COLO829 (cell line): ENCODE results near the gene CASKIN1.

ENCODE experiments used
- DNase-seq: peaks from one replicate; pipeline ENCODE4 v3.0.0; 2012; ENCODE audit warnings: low spot score

CASKIN1 gene

DNA sequence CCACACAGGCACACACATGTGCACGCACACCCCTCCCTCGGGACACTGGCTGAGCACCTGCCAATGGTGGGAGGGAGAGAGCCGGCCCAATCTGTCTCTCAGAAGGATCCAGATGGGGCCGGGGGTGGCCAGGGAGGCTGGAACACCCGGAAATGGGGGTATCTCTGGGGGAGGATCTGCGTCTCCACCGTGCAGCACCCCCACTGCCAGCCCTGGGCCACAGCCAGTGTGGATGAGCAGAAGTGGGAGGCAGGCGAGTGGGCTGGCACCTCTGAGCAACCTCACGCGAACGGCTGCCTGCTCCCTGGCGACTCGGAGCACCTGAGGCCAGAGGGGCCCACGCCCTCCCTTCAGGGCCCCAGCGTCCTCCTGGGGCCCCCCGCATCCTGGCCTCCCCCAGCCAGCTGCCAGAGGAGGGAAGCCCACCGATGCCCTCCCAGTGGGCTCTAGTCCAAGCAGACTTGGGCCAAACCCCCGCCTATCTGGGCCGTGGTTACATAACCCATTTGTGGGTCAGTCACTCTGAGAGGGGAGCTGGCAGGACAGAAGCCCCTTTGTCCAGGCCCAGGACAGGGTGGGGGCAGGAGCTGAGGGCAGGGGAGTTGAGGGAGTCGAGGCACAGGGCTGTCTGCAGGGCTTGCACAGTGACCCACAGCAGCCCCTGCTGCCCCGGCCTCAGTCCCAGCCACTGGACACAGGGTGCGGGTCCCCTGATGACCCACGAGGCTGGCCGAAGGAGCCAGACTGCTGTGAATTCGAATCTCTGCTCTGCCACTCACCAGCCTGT lies 5.6 kb downstream of the CASKIN1 start:
- no peak for DNase-seq

DNA sequence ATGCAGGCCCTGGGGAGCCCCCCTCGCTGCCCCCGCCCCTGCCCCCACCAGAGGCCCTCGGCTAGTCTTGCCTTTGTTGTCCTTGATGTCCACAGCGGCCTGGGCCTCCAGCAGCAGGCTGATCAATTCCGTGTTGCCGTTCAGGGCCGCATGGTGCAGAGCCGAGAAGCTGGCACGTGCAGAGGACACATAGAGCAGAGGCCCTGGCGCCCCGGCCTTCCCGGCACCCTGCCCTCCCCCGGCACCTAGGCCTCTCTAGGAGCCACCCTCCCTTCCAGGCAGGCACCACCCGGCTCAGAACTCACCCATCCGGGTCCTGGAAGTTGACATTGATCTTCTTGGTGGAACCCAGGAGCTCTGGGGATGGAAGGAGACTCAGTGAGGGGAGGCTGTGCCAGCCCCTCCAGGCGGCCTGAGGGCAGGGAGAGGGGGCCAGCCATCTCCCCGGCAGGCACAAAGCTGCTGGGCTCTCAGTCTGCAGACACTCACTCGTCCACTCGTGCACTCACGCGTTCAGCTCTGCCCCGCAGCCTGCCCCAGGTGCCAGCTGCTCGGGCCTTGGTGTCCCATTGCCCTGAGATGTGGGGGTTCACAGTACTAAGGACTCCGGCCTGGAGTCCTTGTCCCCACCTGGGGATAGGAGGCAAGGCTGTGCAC lies 6.3 kb downstream of the CASKIN1 start:
- no peak for DNase-seq

DNA sequence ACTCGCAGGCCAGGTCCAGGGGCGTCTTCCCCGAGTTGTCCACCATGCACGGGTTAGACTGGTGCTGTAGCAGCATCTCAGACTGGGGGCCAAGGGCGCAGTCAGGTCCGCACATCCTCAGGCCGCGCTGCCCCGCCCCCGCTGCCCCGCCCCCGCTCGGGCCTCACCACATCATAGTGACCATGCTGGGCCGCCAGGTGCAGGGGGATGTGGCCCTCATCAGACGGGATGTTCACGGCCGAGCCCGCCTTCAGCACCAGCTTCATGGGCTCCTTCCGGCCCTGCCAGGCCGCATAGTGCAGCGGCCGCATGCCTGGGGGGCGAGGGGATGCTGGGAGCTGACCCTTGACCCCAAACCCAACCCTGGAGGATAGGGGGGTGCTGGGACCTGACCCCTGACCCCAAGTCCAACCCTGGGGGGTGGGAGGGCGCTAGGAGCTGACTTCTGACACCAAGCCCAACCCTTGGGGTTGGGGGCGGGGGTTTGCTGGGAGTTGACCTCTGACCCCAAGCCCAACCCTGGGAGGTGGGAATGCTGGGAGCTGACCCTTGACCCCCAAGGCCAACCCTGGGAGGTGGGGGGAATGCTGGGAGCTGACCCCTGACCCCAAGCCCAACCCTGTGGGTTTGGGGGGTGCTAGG lies 7.0 kb downstream of the CASKIN1 start:
- no peak for DNase-seq

DNA sequence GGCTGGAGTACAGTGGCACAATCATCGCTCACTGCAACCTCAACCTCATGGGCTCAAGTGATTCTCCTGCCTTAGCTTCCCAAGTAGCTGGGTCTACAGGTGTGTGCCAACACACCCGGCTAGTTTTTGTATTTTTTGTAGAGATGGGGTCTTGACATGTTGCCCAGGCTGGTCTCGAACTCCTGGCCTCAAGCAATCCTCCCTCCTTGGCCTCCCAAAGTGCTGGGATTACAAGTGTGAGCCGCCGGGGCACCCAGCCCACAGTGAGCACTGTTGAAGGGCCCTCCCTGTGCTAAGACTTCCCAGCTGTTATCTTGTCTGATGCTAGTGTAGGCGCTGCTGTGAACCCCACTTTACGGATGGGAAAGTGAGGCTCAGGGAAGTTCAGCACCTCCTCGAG lies 8.0 kb downstream of the CASKIN1 start:
- no peak for DNase-seq

DNA sequence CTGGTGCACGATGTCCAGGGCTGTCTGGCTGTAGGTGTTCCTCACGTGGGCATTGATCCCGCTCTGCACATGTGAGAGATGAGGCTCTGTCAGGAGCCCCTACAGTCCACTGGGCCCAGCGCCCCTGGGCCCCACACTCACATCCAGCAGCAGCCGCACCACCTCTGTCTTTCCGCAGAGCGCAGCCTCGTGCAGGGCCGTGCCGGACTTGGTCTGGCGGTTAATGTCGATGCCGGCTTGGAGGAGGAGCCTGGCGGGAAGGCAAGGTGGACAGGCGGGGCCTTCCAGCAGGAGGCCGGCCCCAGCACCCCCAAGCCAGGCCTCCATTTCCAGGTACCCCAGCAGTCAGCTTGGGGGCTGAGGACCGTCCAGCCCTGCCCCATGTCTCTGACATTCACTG lies 9.2 kb downstream of the CASKIN1 start:
- no peak for DNase-seq

DNA sequence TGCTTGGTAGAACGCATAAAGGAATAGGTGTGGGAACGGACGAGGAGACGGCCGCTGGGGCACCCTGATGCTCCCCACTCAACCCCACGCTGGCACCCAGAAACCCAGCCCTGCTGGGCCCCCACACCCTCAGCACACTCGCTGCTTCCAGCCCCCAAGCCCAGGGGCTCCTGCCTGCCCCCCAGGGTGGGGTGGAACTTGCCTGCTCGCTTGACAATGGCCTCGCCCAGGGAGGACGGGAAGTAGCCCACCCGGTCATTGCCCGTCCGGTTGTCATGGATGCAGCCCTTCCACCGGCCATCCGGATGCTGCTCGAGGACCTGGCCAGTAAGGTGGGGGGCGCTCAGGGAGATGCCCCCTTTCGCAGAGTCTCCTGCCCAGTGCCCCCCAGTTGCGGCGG lies 9.9 kb downstream of the CASKIN1 start:
- no peak for DNase-seq

DNA sequence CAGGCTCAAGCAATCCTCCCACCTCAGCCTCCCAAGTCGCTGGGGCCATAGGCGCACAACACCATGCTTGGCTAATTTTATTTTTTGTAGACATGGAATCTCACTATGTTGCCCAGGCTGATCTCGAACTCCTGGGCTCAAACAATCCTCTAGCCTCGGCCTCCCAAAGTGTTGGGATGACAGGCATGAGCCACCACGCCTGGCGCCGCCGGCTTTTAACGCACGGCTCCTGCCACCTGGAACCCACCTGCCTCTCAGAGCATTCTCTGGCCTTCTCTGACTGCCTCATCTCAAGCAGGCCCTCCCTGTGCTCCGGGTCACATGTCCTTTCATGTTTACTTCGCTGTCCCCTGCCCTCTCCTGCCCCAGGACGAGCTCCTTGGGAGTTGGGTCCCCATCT lies 10.3 kb downstream of the CASKIN1 start:
- no peak for DNase-seq

DNA sequence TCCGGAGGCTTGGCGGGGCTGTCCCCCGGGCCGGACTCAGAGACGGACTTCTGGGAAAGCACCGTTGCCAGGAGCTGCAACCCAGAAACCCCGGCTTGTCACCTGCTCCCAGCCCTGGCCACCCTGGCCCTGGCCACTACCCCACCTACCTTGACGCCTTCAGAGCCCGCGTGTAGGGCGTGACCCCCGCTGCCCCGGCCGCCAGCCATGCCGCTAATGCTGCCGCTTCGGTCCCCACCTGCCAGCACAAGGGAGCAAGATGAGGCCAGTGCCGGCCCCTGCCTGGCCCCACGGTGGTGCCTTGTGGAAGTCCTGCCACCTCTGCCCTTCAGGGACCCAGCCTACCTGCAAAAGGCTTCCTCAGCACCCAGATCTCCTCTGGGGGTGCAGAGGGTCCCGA lies 11.4 kb downstream of the CASKIN1 start:
- DNase-seq, result no peak

DNA sequence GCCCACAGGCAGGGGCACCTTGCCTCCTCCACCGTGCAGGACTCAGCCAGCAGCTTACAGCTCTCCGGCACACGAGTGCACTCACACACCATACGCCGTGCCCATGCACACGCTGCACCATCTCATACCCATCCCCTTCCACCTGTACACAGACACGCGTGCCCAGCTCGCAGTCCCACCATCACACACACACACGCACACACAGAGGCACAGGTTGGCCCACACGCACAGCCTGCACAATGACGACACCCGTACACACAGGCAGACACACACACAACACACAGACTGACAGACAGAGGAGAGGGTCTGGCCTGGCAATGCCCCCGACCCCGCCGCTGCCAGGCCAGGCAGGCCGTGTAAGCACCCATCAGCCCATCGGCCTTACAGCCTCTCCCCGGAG lies 12.1 kb downstream of the CASKIN1 start:
- no peak for DNase-seq

DNA sequence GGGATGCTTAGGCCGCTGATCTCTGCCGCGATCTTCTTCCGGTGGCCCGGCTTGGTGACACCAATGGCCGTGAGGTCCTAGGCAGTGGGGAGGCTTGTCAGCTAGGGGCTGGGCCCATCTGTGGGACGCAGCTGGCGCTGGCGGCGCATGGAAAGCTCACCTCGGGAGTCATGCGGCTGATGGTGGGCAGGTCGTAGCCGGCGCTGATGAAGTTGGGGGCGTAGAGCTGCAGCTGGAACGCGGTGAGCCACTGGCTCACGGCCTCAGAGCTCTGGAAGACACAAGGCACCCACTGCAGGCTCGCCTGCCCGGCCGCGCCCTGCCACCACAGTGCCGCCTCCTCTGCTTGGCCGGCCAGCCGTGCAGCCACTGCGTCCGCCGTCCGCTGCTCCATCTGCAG lies 12.7 kb downstream of the CASKIN1 start:
- no peak for DNase-seq

DNA sequence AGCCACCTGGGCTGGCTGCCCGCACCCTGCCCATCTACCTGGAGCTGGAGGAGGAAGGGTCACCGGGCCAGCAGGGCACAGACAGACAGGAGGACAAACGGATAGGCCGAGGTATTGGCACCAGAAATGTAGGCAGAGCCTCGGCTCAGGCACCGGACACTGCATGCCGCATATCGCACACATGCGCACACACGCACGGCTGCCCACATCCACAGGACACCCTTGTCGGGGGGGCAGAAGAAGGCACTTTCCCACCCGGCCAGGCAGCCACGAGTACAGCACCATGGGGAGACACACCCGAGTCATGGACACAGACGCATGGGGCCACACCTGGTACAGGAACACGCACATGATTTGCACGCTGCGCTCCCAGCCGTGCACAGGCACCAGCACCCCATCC lies 14.5 kb downstream of the CASKIN1 start:
- DNase-seq, result no peak

DNA sequence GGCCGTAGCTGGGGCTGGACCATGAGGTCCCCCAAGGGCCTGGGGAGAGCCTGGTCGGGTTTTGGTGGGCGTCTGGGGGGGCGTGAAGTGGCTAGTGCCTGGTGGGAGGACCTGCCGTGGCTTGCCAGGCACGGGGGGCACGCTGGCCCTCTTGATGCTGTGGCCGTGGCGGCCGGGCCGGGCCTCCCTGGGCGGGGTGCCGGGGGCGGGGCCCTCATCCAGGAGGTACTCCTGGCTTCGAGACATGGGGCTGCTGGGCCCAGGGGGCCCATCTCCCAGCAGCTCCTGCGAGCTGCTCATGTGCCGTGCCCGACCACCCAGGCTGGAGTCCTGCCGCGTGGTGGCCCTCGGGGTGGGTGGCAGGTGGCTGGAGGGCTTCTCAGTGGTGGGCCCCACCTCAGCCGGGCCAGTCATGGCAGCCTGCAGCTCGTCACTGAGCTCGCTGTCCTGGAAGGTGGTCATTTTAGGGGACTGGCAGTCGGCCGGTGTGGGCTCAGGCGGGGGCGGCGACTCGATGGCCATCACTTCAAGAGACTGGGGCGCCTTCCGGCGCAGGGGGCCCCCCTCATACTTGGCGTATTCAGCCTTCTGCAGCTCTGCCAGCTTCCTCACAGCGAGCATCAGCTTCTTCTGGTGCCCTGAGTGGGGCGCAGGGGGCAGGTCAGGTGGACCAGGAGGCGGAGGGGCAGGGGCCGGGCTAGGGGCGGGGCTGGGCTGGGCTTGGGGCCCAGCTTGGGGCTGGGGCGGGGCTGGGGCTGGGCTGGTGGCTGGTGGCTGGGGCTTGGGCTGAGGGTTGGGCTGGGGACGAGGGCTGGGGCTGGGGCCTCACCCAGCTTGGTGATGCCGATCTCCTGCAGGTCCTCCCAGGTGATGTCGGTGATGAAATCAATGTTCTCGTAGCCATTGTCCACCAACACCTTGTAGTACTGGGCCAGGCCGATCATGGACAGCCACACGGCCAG lies 15.2 kb downstream of the CASKIN1 start:
- DNase-seq, result no peak

DNA sequence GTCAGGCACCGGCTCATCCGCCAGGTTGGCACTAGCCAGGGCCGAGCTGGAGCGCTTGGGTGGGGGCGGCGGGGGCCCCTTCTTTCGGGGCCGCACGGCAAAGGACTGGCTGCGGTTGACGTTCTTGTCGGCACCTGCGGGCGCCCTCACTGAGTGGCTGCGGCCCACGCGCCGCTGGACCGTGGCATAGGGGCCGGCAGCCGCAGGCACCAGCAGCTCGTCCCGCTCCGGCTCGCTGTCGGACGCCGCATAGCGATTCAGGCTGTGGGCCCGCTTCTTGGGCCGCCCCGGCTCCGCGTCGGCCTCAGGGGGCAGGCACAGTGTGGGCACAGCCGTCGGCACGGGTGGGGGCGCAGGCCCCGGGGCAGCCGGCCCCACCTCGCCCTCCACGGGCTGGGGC lies 15.9 kb downstream of the CASKIN1 start:
- no peak for DNase-seq

DNA sequence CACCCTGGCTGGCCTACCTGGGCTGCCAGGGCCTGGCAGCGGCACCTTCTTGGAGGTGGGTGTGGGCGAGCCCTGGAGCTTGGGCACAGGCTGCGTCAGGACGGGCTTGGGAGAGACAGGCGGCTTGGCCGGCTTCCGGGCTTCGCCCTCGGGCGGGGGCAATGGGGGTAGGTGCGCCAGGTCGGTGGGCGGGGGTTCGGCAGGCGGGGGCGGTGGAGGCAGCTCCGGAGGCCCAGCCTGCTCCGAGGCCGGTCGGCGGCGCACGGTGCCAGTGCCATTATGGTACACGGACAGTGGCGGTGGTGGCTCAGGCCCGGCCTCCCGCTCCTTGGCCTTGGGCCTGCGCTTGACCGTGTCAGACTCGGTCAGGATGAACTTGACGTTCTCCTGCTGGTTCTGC lies 16.8 kb downstream of the CASKIN1 start:
- no peak for DNase-seq

DNA sequence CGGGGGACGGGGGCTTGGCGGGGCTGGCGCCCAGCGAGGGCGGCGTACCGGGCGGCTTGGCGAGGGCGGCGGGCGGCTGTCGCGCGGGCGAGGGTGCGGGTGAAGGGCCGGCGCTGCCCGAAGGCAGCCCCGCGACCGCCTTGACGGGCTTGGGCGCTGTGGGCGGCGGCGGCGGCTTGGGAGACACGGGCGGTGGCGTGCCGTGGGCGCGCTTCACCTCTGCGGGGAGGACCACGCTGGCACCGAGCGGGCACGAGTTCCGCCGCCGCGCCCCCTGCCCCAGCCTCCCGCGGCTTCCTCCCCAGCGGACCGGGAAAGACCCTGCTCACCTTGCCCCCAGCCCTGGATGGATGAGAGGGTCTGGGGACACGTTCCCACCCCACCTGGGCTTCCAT lies 17.3 kb downstream of the CASKIN1 start:
- DNase-seq, result no peak

DNA sequence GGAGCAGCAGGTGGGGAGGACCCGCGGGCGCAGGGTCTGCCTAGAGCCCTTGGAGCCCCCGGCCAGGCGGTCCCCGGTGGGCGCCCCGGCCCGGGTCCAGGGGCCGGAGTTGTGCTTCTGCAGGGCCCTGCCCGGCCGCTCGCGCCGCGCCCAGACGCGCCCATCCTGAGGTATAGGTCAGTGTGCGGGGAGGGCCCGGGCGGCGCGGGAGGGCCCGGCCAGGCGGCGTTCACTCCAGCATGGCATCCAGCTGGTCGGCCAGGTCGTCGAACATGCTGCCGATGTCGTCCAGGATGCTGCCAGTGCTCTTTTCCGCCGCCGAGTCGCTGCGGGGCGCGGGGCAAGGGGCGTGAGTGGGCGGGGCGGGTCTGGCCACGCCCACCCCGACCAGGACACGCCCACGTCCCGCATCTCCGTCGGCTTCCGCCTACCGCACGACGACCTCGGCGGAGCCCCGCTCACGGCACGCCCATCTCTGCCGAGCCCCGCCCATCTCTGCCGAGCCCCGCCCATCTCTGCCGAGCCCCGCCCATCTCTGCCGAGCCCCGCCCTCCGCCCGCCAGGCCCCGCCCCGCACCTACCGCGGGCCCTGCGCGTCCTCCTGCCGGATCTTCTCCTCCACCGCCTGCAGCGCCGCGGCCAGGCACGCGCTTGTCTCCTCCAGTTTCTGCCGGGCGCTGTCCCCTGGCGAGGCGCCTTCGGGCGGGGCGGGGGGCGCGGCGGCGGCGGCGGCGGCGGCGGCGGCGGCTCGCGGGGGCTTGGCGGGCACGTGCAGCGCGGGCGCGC lies 17.9 kb downstream of the CASKIN1 start:
- DNase-seq, result no peak

DNA sequence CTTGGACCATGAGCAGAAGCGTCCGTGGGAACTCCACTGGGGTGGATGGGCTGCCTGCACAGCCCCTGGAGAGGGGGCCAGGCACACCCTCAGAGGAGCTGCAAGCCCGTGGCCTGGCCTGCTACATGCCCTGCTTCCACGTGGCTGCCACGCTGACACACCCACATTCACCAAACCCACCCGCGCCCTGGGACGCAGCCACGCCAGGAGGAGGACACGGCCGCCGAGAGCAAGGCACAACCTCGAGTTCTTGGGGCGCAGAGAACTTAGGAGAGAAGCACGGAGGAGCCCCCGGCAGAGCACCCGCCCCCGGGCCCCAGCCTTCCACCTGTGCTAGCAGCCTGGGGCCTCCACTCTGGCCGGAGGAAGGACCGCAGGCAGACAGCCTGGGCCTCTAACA lies 18.8 kb downstream of the CASKIN1 start:
- DNase-seq, result no peak

DNA sequence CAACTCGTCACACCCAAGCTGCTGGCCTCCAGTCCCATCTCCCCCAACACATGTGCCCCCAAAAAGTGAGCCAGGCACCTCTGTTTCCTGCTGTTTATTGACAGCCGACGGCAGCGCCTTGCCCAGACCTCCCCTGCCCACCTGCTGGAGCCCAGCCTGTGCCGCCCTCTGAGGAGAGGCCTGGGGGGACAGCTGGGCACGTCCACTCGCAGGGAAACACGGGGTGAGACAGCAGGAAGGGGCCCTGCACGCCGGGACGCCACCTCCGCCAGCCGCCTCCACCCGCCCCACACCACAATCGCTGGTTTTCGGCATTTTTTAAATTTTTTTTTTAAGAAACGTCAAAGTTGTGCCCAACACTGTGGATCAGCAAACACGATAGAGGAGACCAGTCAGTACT lies 19.3 kb downstream of the CASKIN1 start:
- no peak for DNase-seq

DNA sequence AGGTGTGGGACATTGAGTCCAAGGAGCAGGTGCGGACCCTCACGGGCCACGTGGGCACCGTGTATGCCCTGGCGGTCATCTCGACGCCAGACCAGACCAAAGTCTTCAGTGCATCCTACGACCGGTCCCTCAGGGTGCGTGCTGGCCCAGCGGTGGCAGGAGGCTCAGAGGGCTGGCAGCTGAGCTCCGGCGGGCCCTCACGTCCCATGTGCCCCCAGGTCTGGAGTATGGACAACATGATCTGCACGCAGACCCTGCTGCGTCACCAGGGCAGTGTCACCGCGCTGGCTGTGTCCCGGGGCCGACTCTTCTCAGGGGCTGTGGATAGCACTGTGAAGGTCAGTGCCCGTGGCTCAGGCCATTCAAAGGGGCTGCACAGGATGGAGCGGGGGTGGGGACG lies 20.4 kb downstream of the CASKIN1 start:
- no peak for DNase-seq

DNA sequence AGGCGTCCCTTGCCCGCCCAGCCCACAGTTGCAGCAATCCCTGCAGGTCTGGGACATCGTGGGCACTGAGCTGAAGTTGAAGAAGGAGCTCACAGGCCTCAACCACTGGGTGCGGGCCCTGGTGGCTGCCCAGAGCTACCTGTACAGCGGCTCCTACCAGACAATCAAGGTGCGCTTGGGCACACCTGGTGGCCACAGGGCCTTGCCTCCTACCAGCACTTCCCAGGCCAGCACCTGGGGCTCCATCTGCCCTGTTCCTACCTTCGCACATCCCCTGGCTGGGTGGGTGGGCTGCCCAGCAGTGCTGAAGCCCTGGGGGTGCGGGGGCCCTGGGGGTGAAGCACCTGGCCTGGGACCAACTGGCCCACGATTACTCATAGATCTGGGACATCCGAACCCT lies 21.0 kb downstream of the CASKIN1 start:
- DNase-seq, result no peak

DNA sequence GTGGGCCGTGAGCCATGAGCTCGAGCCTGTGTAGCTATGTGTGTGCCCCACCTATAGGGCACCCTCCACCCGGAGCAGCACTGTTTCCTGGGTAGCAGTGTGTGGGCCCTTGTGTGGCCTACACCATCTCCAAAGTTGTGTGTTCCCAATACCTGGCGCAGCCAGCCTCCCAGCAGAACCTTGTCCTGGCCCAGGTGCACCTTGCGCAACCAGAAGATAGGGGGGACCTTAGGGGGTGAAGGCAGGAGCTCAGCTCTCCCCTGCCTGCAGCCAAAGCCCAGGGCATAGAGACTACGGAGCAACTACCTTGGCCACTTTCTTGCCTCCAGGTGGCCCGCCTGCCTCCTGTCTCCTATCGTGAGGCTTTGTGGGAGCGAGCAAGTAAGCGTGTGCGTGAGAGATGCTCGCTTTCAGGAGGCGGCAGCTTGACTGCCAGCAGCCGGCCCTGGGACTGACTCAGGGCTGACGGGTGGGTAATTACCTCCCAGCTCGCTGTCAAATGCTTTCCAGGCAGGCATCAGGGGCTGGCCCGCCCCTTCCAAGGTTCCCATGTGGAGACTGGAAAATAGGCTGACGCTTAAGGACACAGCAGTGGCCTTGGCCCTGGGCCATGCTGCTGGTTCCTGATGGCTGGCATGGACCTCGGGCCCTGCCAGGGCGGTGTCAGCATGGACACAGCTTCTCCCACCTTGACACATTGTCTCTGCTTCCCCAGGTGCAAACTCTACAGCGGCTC lies 21.8 kb downstream of the CASKIN1 start:
- DNase-seq, result no peak
